Transverse colon (tissue), 4 donors: ENCODE data around the gene EIF5A. TPM values are rescaled to one million over a fixed set of nuclear protein-coding genes. Genes with fewer than 3 reads are reported as not detected.

Experiments
- DNase-seq: peaks from one replicate; pipeline ENCODE4 v3.0.0-alpha.2; 2019
- H3K27ac ChIP-seq, 4 donors: fragments of 200-600 bp; sonication (generic); 2 replicates each; pipeline ENCODE4 v1.5.1; 2016 to 2018; ENCODE audit warnings: inconsistent platforms in 4 of 4
- H3K27me3 ChIP-seq: fragments of 200-600 bp; sonication (generic); 2 replicates; pipeline ENCODE4 v1.5.1; 2017; ENCODE audit warnings: inconsistent platforms
- H3K36me3 ChIP-seq, 4 donors: fragments of 200-600 bp; sonication (generic); 2 replicates each; pipeline ENCODE4 v1.5.1; 2017 to 2019; ENCODE audit warnings: inconsistent platforms in 4 of 4
- H3K4me1 ChIP-seq, 4 donors: fragments of 200-600 bp; sonication (generic); 2 replicates each; pipeline ENCODE4 v1.5.1; 2017 to 2020; ENCODE audit warnings: inconsistent platforms in 4 of 4
- H3K4me3 ChIP-seq, 4 donors: fragments of 200-600 bp; sonication (generic); 1 replicate in 1 of 4; 2 replicates in 3 of 4; pipeline versions ENCODE4 v1.5.1 to v1.6.1; 2017 to 2019; ENCODE audit warnings: inconsistent platforms in 4 of 4
- H3K9me3 ChIP-seq, 2 donors: fragments of 200-600 bp; sonication (generic); 2 replicates each; pipeline ENCODE4 v1.5.1; 2017 to 2019; ENCODE audit warnings: inconsistent platforms in 2 of 2
- EP300 ChIP-seq: sonication (generic); formaldehyde crosslinking; IDR thresholded peaks from one replicate; pipeline ENCODE4 v1.6.1; 2017; ENCODE audit warnings: antibody characterized with exemption, low read depth
- POLR2A ChIP-seq: fragments of 450-650 bp; IDR thresholded peaks from one replicate; pipeline ENCODE4 v1.6.1; 2016; ENCODE audit warnings: antibody characterized with exemption, mild to moderate bottlenecking, moderate library complexity
- POLR2AphosphoS5 ChIP-seq, 3 donors: sonication (generic); formaldehyde crosslinking; IDR thresholded peaks; one replicate each; pipeline ENCODE4 v1.6.1; 2016; ENCODE audit warnings: antibody characterized with exemption in 3 of 3
- WGBS, 2 donors: methylation state at CpG; one replicate each; pipeline ENCODE4 v1.1.5; 2018; ENCODE audit warnings: low coverage in 1 of 2; 5-methylcytosine and 5-hydroxymethylcytosine counted together
- in situ Hi-C, 4 donors: fragments of 200-750 bp; cut with MboI; loops; one replicate each; pipeline versions ENCODE4 v1.15.0 to v1.15.1; 2017; ENCODE audit warnings: low sequenced_read_pairs in 3 of 4, low pct_ligation_motif_present in 1 of 4, low pct_unique_long_range_greater_than_20kb in 1 of 4
- intact Hi-C: fragments of 100-400 bp; cut with DNase I; formaldehyde crosslinking; loops from one replicate; pipeline ENCODE4 v1.15.1; 2023; ENCODE audit warnings: low total_unique reads
- total RNA-seq, 4 donors: library from RNA; depleted of rRNA; stranded (reverse); fragments of >200 nt; gene quantifications; one replicate each; pipeline ENCODE4 v1.1.0, GENCODE V29; 2016
- TF ChIP-seq, protein P1 (sequence below), 5 experiments: fragments of 200-600 bp in 3 of 5; fragments of 450-650 bp in 2 of 5; sonication (generic) in 3 of 5; IDR thresholded peaks; 1 replicate in 2 of 5; 2 replicates in 3 of 5; pipeline ENCODE4 v1.5.1; 2016 to 2017; ENCODE audit warnings: antibody characterized with exemption in 5 of 5, inconsistent platforms in 3 of 5, mild to moderate bottlenecking in 2 of 5, moderate library complexity in 1 of 5

Gene EIF5A
- total RNA-seq, 4 donors from 2014 or later: 91.3 to 188 (median 149) TPM

GRCh38 chr17:7327056-7327455 is 19.6 kb downstream of the EIF5A start:
- no peak overlapping the region for H3K4me3 ChIP-seq
- intact Hi-C loops (no loop called here), in situ Hi-C loops (loop anchor here in 1 of 4 donors (25.0 kb wide), 1 partner anchor 290 kb away; the partner anchor contains the start of genes SLC16A11 and SLC16A13)
- H3K36me3 ChIP-seq: peaks cover 0 to 6% (median 3%) of the 10 kb centered on the region in 4 donors
- H3K9me3 ChIP-seq: no peaks in the 10 kb centered on the region
- H3K27ac ChIP-seq: no peak overlapping the region
- peaks cover 7 to 21% (median 14%) of the 10 kb centered on the region in 4 donors for H3K4me1 ChIP-seq
- TF ChIP-seq POLR2A (no peak), POLR2AphosphoS5 (IDR thresholded peaks at IDR 0.05) (no peak), EP300 (no peak)
- TF ChIP-seq, protein P1, sequence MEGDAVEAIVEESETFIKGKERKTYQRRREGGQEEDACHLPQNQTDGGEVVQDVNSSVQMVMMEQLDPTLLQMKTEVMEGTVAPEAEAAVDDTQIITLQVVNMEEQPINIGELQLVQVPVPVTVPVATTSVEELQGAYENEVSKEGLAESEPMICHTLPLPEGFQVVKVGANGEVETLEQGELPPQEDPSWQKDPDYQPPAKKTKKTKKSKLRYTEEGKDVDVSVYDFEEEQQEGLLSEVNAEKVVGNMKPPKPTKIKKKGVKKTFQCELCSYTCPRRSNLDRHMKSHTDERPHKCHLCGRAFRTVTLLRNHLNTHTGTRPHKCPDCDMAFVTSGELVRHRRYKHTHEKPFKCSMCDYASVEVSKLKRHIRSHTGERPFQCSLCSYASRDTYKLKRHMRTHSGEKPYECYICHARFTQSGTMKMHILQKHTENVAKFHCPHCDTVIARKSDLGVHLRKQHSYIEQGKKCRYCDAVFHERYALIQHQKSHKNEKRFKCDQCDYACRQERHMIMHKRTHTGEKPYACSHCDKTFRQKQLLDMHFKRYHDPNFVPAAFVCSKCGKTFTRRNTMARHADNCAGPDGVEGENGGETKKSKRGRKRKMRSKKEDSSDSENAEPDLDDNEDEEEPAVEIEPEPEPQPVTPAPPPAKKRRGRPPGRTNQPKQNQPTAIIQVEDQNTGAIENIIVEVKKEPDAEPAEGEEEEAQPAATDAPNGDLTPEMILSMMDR (IDR thresholded peaks at IDR 0.05): no peak
- DNase-seq: no peak
- no peaks in the 10 kb centered on the region for H3K27me3 ChIP-seq
- 90% methylated on average over 7 of the region's 7 CpGs; no CpG with 5 or more reads in 1 of the 2 donors for WGBS, 2 donors

DNA sequence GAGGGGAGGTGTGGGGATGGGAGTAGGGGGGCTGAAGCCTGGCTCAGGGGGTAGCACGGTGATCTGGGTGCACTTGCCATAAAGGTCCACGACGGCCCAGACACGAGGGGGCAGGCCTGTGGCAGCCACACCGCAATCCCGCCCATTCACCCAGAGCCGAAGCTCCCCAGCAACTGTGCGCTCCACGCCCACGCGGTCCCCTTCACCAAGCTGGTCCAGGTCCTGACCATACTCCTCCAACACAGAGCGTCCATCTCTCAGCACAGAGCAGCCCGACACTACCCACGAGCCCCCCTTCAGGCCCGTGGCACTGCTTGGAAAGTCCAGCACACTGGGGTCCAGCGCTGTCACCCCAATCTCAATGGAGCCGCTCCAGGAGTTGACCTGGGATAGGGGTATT is 20.1 kb downstream of the EIF5A start:
- Histone ChIP-seq H3K4me3 (no peak overlapping the region), H3K27ac (no peak overlapping the region), H3K9me3 (no peaks in the 10 kb centered on the region), H3K36me3 (peaks cover 0 to 6% (median under 1%) of the 10 kb centered on the region in 4 donors), H3K27me3 (no peaks in the 10 kb centered on the region), H3K4me1 (peaks cover 7 to 21% (median 14%) of the 10 kb centered on the region in 4 donors)
- no peak for TF ChIP-seq EP300
- no peak for TF ChIP-seq POLR2AphosphoS5 (IDR thresholded peaks at IDR 0.05)
- TF ChIP-seq POLR2A: no peak
- TF ChIP-seq, protein P1 (IDR thresholded peaks at IDR 0.05): no peak
- intact Hi-C loops (no loop called here), in situ Hi-C loops (loop anchor here in 1 of 4 donors (25.0 kb wide), 1 partner anchor 290 kb away; the partner anchor contains the start of genes SLC16A11 and SLC16A13)
- DNase-seq: no peak
- WGBS, 2 donors: 80% methylated on average over 17 of the region's 17 CpGs; no CpG with 5 or more reads in 1 of the 2 donors

GRCh38 chr17:7328009-7328408 is 20.6 kb downstream of the EIF5A start:
- H3K27ac ChIP-seq: peak overlapping the region in 3 of 4 donors; percentile 90 to 93 (median 91)
- peak overlapping the region in 1 of 4 donors; percentile 82 for H3K4me3 ChIP-seq
- H3K27me3 ChIP-seq: no peaks in the 10 kb centered on the region
- DNase-seq: no peak
- in situ Hi-C loops: loop anchor here in 1 of 4 donors (25.0 kb wide), 1 partner anchor 291 kb away; the partner anchor contains the start of genes SLC16A11 and SLC16A13
- 86 to 88% methylated on average over 1 of the region's 1 CpG for WGBS, 2 donors
- no peaks in the 10 kb centered on the region for H3K9me3 ChIP-seq
- peaks cover 0 to 6% (median 0%) of the 10 kb centered on the region in 4 donors for H3K36me3 ChIP-seq
- H3K4me1 ChIP-seq: peaks cover 7 to 21% (median 14%) of the 10 kb centered on the region in 4 donors
- intact Hi-C loops: no loop called here
- TF ChIP-seq POLR2A: no peak
- TF ChIP-seq EP300: no peak
- no peak for TF ChIP-seq POLR2AphosphoS5 (IDR thresholded peaks at IDR 0.05)
- TF ChIP-seq, protein P1 (IDR thresholded peaks at IDR 0.05): no peak

DNA sequence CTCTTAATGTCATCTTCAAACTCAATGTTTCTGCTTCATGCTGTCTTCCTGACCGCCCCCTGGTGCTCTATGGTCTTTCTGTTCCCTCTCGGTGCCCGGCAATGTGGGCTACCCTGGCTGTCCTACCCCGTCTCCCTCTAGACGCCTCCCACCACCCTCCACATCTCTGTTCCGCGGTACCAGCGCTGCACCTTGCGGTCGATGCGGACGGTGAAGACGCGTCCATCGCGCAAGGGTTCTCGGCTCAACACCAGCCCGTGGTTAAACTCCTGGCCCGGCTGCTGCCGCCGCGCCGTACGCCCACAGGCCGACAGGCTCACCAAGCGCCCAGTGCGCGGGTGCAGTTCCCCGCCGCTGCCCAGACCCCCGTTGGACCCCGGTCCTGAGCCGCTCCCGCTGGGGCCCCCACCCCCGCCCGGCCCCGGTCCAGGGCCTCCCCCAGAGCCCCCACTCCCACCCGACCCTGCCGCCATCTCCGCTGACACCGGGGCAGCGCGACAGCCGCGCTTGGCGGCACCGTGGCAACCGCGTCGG is 21.5 kb downstream of the EIF5A start, which contains the start of gene NEURL4:
Gene NEURL4 (minus strand): TSS at position 496 of the 534 bp plus-strand sequence. CDS start 23 bp downstream, at position 473.
- DNase-seq: no peak
- Histone ChIP-seq H3K9me3 (no peaks in the 10 kb centered on the region), H3K27ac (peak within 1 kb of the TSS; percentile 90 to 95 (median 92)), H3K4me3 (peak within 1 kb of the TSS; percentile 63 to 89 (median 77)), H3K4me1 (peaks cover 7 to 21% (median 14%) of the 10 kb centered on the region in 4 donors), H3K27me3 (no peaks in the 10 kb centered on the region), H3K36me3 (peaks cover 0 to under 1% (median 0%) of the 10 kb centered on the region in 4 donors)
- in situ Hi-C loops: loop anchor here in 1 of 4 donors (25.0 kb wide), 1 partner anchor 292 kb away; the partner anchor contains the start of genes SLC16A11 and SLC16A13
- intact Hi-C loops: no loop called here
- TF ChIP-seq POLR2A (no peak), EP300 (no peak), POLR2AphosphoS5 (IDR thresholded peaks at IDR 0.05) (no peak)
- TF ChIP-seq, protein P1 (IDR thresholded peaks at IDR 0.05): no peak
- 0% methylated on average over 4 to 36 of the region's 50 CpGs for WGBS, 2 donors
